ENCODE results near the gene PRKN. TPM values are rescaled to one million over a fixed set of nuclear protein-coding genes. Genes with fewer than 3 reads are reported as not detected.

PRKN gene
- total and polyA plus RNA-seq, 2 donors (not counting 3 experiments of a cell fraction or from before 2014, with no cell fraction given) = 0.06 TPM; not detected in 1

DNA sequence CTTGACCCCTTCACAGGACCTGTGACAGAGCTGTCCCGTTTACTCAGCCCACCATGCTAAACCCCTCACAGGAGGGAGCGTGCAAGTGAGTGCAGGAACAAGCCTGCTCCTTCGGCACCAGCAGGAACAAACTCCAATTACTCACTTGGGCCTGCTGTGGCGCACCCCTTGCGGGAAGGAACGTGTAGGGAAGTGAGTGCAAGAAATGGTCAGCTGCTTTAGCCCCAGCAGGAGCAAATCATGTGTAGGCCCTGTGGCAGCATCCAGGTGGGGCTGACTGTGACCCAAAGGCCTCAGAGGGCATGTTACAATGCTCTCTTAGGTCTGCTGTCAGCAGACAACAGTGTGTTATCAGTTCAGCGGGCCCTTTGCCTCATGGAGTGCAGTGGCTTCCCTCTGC, 574.4 kb downstream of the PRKN start:
- Histone ChIP-seq H4K20me1 (replicated peaks; ENCODE audit: control insufficient read depth, extremely low read depth, insufficient read depth, low read length) (no peaks in the 10 kb centered on the region), H3K4me1 (ENCODE audit: control insufficient read depth, extremely low read depth, insufficient read depth, low read length) (no peaks in the 10 kb centered on the region), H3K79me2 (ENCODE audit: control insufficient read depth, insufficient read depth, low read length) (no peaks in the 10 kb centered on the region), H3K27ac (ENCODE audit: insufficient read depth, low read depth, low read length) (no peak overlapping the region), H2AFZ (ENCODE audit: low read depth, low read length) (no peak overlapping the region), H3K27me3 (ENCODE audit: control insufficient read depth in 2 of 2, insufficient read depth in 2 of 2, low read length in 2 of 2) (no peaks in the 10 kb centered on the region), H3K9me1 (replicated peaks; ENCODE audit: control insufficient read depth, extremely low read depth, insufficient read depth, low read length) (no peaks in the 10 kb centered on the region), H3K4me3 (replicated peaks in 1 of 3; ENCODE audit: insufficient read depth in 1 of 3, low read depth in 1 of 3, low read length in 3 of 3) (no peak overlapping the region), H3K9ac (replicated peaks; ENCODE audit: extremely low read depth, insufficient read depth, low read length) (no peak overlapping the region), H3K9me3 (replicated peaks; ENCODE audit: control insufficient read depth, insufficient read depth, low read length) (no peaks in the 10 kb centered on the region), H3K36me3 (ENCODE audit: control insufficient read depth in 2 of 2, extremely low read depth in 1 of 2, insufficient read depth in 2 of 2, low read length in 2 of 2) (no peaks in the 10 kb centered on the region), H3K4me2 (ENCODE audit: insufficient read depth, low read length) (no peak overlapping the region)
- TF ChIP-seq FOS (IDR thresholded peaks at IDR 0.05; ENCODE audit: borderline replicate concordance, insufficient read depth, low read length) = no peak
- no peak for TF ChIP-seq POLR2AphosphoS5 (IDR thresholded peaks at IDR 0.05; ENCODE audit: insufficient read depth, low read depth, low read length)
- no peak for TF ChIP-seq POLR2A (IDR thresholded peaks at IDR 0.05; ENCODE audit: low read depth, low read length)
- TF ChIP-seq, protein P1, sequence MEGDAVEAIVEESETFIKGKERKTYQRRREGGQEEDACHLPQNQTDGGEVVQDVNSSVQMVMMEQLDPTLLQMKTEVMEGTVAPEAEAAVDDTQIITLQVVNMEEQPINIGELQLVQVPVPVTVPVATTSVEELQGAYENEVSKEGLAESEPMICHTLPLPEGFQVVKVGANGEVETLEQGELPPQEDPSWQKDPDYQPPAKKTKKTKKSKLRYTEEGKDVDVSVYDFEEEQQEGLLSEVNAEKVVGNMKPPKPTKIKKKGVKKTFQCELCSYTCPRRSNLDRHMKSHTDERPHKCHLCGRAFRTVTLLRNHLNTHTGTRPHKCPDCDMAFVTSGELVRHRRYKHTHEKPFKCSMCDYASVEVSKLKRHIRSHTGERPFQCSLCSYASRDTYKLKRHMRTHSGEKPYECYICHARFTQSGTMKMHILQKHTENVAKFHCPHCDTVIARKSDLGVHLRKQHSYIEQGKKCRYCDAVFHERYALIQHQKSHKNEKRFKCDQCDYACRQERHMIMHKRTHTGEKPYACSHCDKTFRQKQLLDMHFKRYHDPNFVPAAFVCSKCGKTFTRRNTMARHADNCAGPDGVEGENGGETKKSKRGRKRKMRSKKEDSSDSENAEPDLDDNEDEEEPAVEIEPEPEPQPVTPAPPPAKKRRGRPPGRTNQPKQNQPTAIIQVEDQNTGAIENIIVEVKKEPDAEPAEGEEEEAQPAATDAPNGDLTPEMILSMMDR (IDR thresholded peaks at IDR 0.05; ENCODE audit: extremely low read depth in 1 of 2, insufficient read depth in 1 of 2, low read depth in 1 of 2, low read length in 2 of 2) = no peak
- TF ChIP-seq MYC (IDR thresholded peaks at IDR 0.05; ENCODE audit: low read depth, low read length) = no peak
- TF ChIP-seq EZH2 (IDR thresholded peaks at IDR 0.05; ENCODE audit: borderline replicate concordance, low read depth, low read length, severe bottlenecking) = no peak
- TF ChIP-seq, protein P2, sequence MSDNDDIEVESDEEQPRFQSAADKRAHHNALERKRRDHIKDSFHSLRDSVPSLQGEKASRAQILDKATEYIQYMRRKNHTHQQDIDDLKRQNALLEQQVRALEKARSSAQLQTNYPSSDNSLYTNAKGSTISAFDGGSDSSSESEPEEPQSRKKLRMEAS (IDR thresholded peaks at IDR 0.05; ENCODE audit: insufficient read depth, insufficient read length) = no peak
- no peak for TF ChIP-seq JUN (IDR thresholded peaks at IDR 0.05; ENCODE audit: borderline replicate concordance, insufficient read depth, insufficient read length, low read depth)
- no peak for TF ChIP-seq GATA2 (IDR thresholded peaks at IDR 0.05; ENCODE audit: insufficient read depth, insufficient read length, low read depth, low read length)
- BruUV-seq (replicated peaks) = no TSS peak
- FAIRE-seq (no peak), DNase-seq (ENCODE audit: low read depth, low spot score) (no peak)
- POLR2A ChIA-PET = no interaction called here
- intact Hi-C loops (cut with micrococcal nuclease) (no loop called here), dilution Hi-C loops (cut with MboI; ENCODE audit: extremely low pct_ligation_motif_present, low sequenced_read_pairs) (no loop called here)
- CTCF ChIA-PET = no interaction called here

All from endothelial cell of umbilical vein (primary cell).